HPDE6-E6E7 (cell line): Measurements from ENCODE around the gene ATG5.
"Not testable (repeated sequence)": the region's sequence is repeated elsewhere in the genome, so short reads cannot be mapped to it uniquely, and the experiment has no call there.

ENCODE experiments used
- DNase-seq: peaks from one replicate; pipeline ENCODE4 v3.0.0; 2011; ENCODE audit warnings: missing footprints; ENCODE audit errors: extremely low spot score

Gene ATG5

GRCh38 chr6:106309766-106310373, 15.7 kb downstream of the ATG5 start:
- no peak for DNase-seq

DNA sequence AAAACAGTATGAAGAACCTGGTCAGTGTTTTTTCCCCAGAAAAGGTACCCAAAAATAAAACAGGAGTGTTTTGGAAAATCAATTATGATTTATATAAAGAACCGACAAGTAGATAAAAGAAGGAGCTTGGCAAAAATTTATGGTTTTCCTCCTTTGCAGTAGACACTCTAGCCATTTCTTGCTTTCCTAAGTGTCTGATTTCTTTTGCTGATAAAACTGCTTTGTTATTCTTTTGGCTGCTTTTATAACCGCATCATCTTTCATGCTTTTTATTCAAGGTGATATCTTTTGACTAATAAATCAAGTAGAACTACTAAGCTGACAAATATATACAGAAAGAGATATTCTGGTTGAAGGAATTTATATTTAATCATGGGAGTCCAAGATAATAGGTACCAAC, 16.6 kb downstream of the ATG5 start:
- DNase-seq = no peak

GRCh38 chr6:106305740-106306139, 19.8 kb downstream of the ATG5 start:
- no peak for DNase-seq

DNA sequence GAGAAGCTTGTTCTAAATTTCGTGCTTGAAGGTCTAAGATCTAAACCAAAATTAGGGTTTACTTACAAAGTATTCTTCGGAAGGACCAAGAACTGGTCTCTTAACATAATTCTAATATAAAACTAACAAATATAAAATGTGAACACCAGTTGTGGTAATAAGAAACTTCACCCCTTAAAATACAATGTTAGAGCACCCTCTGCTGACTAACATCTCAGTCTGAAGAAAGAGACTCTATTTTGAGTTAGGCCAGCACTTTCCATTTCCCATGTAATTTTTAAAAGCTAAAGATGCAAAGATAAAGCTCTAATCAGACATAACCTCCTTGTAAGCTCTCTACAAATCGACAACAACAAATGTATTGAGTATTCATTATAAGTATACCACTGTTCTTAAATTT, 24.6 kb downstream of the ATG5 start:
- DNase-seq = no peak

DNA sequence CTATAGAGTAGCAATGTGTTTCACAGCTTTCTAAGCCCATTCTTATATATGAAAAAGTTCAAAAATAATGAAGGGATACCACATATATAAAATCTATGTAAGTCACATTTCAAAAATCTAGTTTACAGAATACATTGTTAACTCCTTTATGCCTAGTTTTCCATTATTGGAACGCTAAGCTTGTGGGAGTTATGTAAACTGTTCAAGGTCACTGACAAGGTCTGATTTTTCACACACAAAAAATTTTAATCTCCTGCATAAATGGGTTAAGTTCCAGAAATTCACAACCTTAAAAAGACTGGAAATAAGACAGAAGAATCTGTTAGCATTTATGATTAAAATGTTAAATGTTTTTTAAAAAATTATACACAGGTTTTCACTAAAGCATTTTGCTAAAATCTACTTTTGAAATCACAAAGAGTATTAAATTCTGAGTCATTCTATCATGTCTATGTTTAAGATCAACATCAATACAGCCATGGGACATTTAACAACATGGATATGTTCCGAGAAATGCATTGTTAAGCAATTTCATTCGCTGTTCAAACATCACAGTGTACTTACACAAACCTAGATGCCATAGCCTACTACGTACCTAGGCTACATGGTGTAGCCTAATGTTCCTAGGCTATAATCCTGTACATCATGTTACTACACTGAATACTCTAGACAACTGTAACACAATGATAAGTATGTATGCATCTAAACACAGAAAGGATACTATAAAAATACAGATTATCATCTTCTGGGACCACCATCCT, 25.4 kb downstream of the ATG5 start:
- DNase-seq = no peak

DNA sequence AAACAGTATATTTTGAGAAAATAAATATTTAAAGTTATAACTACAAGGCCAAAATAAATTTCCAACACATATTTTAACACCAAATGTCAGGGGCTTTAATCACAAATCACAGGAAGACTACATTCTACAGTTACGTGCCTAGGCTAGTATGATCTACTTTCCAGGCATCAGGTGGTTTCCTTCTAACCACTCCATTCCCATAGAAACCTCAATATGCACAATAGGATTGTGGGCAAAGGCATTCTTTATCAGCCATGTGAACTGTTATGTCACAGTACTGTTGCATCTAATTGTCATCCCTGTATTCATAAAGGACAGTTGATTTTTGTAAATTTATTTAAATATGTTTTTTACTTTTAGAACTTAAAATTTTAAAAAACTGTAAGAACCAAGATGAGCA, 32.4 kb downstream of the ATG5 start:
- no peak for DNase-seq

DNA sequence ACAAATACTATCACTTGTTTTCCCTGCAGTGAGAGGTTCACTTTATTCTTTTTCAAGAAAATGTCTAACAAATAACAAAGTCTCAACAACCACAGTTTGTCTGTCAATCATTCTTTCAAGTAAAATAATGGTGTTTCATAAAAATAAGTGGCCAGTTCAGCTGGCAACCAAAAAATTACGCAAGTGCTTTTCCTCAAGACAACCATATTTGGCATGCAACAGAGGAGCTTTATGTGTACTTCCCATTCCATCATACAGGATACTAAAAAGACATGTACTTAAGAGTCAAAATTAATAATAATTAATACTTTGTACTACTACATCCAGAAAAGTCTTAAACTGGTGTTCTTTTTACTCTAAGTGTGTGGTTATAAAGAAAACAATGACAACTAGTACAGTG, 34.6 kb downstream of the ATG5 start:
- no peak for DNase-seq

GRCh38 chr6:106290032-106290431, 35.5 kb downstream of the ATG5 start:
- no peak for DNase-seq

- DNase-seq = no peak
Measured at GRCh38 chr6:106287215-106287614, 38.3 kb downstream of the ATG5 start.

DNA sequence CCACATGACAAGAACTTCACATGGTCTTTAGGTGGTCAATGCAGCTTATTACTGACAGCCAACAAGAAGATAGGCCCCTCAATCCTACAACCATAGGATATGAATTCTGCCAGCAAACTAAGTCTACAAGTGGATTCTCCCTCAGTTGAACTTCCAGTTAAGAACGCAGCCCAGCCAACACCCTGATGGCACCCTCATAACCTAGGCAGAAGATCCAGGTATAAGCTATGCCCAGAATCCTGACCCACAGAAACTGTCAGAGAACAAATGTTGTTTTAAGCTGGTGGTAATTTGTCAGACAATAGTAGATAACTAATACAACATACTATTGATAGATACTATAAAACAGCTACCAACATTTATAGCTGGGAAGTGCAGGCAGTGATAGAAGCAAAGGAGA, 38.8 kb downstream of the ATG5 start:
- no peak for DNase-seq

- DNase-seq = no peak
Measured at GRCh38 chr6:106283481-106283880, 42.1 kb downstream of the ATG5 start.

GRCh38 chr6:106281661-106282060, 43.9 kb downstream of the ATG5 start:
- DNase-seq = no peak

- no peak for DNase-seq
Measured at GRCh38 chr6:106281088-106281487, 44.5 kb downstream of the ATG5 start.

DNA sequence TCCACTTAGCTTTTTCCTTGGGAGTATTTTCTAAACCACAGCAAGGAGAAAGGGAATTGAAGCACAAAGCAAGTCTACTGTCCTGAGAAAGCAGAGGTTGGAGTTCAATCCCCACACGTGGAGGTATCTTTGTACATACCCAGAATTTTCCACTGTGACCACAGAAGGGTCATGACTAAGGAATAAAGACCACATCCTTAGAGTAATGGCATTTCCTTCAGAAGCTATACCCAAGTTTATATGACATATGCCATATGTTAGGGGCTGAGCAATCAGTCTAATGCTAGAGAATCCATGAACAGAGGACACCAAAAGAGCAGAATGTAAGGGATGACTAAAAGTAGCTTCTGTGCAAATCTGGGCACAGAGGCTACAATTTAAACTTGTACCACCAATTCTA, 46.4 kb downstream of the ATG5 start:
- DNase-seq = no peak

GRCh38 chr6:106275692-106276091, 49.9 kb downstream of the ATG5 start:
- DNase-seq = no peak

DNA sequence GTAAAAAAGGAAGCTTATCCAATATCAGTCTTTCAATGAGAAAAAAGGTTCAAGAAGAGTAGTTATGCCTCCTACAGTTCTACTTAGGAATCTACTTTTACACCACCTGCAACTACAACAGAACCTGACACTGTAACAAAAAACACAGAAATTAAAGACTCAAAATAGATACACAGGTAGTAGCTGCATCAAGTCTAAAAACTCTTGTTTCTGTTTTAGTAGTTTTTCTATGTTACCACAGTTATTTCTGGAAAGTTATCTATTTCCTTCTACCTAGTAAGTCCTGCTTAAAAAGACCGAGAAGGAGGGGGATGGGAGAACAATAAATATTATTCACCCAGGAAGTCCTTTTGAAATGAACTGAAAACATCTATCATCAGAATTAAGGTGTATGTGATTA, 52.5 kb downstream of the ATG5 start:
- no peak for DNase-seq

DNA sequence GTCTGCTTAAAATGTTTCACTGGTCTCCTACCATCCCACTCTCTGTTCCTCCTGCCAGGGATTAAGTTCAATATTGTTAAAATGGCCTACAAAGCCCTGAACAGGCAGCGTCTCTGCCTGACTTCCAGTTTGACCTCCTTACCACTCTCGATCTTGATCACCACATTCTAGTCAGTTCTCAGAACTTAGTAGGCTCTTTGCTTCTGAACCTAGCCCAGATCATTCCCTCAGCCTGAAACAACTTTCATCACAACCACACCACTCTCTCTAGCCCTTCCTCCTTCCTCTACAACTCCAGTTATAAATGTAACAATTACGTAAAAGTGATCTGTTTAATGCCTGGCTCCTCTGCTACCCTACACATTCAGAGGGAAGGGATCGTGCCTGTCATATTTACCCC, 53.3 kb downstream of the ATG5 start:
- no peak for DNase-seq

DNA sequence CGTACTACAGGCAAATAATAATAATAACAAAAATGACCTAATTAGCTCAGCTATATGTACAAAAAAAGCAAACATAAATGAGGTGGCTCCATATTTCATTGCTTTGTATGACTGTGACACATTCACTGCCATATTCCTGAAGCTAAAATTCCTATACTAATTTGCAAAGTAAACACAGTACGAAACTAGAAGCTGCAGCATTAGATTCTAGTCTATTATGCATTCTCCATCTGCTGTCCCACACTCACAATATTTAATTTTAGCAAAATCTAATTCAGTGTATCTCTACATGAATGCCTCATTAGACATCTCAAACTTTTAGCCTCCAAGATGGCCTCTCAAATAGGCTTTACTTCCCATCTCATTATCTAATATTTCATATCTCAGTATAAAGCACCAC, 55.1 kb downstream of the ATG5 start:
- no peak for DNase-seq

DNA sequence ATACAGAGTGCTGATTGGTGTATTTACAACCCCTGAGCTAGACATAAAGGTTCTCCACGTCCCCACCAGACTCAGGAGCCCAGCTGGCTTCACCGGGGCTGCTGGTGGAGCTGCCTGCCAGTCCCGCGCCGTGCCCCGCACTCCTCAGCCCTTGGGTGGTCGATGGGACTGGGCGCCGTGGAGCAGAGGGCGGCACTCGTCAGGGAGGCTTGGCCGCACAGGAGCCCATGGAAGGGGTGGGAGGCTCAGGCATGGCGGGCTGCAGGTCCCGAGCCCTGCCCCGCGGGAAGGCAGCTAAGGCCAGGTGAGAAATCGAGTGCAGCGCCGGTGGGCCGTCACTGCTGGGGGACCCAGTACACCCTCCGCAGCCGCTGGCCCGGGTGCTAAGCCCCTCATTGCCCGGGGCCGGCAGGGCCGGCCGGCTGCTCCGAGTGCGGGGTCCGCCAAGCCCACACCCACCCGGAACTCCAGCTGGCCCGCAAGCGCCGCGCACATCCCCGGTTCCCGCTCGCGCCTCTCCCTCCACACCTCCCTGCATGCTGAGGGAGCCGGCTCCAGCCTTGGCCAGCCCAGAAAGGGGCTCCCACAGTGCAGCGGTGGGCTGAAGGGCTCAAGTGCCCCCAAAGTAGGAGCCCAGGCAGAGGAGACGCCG, 56.2 kb downstream of the ATG5 start:
- DNase-seq = not testable (repeated sequence)

- DNase-seq = not testable (repeated sequence)
Measured at GRCh38 chr6:106268500-106268899, 57.1 kb downstream of the ATG5 start.

- DNase-seq = not testable (repeated sequence)
Measured at GRCh38 chr6:106264433-106264832, 61.1 kb downstream of the ATG5 start.

GRCh38 chr6:106259748-106260147, 65.8 kb downstream of the ATG5 start:
- not testable (repeated sequence) for DNase-seq

DNA sequence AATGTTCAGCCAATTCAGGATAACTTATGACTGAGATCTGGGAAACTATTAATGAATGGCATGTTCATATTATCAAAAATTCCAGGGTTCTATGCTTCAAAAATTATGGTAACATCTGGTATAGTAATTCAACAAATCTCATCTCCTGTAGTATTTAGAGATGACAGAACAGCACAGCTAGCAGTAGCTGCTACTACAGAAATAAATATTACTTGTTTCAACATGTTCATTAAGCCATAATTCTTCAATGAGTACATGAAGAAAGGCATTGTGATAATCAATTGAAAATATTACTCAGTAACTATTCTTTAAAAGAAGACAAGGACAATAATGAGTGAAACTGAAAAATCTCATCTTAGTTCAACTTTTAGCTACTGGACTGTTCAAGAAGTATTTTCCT, 66.8 kb downstream of the ATG5 start:
- peak; percentile 8 for DNase-seq
